Posterior vena cava (tissue), 2 donors: Measurements from ENCODE around the gene DIP2C. TPM values are rescaled to one million over a fixed set of nuclear protein-coding genes. Genes with fewer than 3 reads are reported as not detected.
"Not testable (repeated sequence)": the region's sequence is repeated elsewhere in the genome, so short reads cannot be mapped to it uniquely, and the experiment has no call there.

Source experiments
- DNase-seq: peaks from one replicate; pipeline ENCODE4 v3.0.0-alpha.2; 2020; ENCODE audit warnings: low spot score
- intact Hi-C, 2 donors: fragments of 100-400 bp; cut with DNase I; formaldehyde crosslinking; loops; one replicate each; pipeline versions ENCODE4 v1.14.1 to v1.14.2; 2022 to 2023
- total RNA-seq, 2 donors: library from RNA; stranded (reverse); fragmentation: NEBNext Ultra II Directional; extraction: Animal tissue kit (Norgen Biotek cat#: 25700); gene quantifications; one replicate each; pipeline ENCODE4 v1.2.1, GENCODE V29; 2021
- donor health status: DM: yes; HTN: yes; CAD: no.
- donor health status: DM: yes; HTN: yes; CAD: no.

The DIP2C gene
- total RNA-seq, 2 donors from 2014 or later: 39.3 to 45.6 TPM

DNA sequence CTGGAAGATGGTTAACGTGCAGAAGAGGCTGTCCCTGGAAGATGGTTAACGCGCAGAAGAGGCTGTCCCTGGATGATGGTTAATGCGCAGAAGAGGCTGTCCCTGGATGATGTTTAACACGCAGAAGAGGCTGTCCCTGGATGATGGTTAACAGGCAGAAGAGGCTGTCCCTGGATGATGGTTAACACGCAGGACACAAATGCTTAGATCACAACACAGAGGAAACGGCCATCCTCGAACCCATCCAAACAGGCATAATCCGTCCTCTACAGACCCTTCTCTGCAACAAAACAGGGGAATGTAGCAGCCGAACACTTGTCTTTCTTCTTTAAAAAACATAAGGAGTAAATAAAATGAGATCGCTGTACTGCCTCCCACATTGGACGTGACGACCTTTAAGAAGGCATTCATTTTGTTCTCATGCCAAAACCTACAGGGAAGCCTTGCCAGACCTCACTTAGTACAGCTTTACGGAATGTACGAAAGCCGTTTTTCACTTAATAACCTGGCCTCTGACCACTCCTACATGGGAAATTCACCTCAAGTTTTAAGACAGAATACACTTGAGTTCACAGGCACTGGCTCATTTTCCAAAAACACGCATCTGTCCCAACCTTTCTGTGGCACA lies 309.0 kb downstream of the DIP2C start:
- intact Hi-C loops: no loop called here
- no peak for DNase-seq

DNA sequence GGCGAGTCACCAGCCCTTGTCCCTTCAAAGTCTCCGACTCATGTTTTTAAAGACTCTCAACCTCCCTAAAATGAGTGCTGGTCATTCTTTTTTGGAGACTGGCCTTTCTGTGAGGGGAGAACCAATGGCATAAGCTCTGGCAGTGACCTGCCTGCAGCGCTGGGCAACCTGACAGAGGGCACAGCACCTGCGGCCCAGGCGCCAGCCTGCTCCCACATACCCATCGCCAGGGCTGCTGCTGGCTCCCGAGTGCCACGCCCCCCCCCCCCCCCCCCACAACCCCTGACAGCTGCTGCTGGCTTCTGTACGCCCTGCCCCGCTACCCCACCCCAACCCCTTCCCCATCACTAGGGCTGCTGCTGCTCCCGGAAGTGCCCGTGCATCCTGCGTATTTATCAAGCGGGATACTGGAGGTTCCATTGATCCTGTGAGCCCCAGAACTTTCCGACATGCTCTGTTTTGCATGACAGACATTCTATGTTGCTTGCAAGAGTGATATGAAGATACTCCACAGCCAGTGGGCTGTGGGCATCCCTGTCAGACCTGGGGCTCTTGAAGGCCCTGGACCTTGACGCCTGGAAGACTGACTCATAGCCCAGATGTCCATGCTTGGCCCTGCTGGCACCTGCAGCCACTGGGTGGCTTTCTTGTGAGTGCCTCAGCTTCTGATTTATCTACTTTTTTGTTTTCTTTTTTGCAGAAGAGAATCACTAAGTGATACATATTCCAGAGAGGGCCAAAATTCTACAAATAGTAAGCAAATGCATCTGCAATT lies 310.4 kb downstream of the DIP2C start:
- intact Hi-C loops: no loop called here
- no peak for DNase-seq

DNA sequence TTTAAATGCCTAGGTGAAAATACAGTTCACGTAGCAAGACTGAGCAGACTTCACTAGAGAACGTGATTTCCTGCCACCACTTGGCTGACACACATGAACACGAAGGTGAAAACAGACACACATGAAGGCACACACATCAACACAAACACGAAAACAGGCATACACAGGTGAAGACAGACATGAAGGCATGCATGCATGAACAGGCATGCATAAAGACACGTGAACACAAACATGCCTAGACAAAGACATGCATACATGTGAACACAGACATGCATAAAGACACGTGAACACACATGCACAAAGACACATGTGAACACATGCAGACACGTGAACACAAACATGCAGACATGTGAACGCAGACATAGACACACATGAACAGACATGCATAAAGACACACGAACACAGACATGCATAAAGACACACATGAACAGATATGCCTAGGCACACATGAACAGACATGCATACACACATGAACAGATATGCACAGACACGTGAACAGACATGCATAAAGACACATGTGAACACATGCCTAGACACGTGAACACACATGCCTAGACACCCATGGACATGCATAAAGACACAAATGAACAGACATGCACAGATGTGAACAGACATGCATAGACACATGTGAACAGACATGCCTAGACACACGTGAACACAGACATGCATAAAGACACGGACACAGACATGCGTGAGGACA lies 311.1 kb downstream of the DIP2C start:
- DNase-seq: no peak
- intact Hi-C loops: no loop called here

DNA sequence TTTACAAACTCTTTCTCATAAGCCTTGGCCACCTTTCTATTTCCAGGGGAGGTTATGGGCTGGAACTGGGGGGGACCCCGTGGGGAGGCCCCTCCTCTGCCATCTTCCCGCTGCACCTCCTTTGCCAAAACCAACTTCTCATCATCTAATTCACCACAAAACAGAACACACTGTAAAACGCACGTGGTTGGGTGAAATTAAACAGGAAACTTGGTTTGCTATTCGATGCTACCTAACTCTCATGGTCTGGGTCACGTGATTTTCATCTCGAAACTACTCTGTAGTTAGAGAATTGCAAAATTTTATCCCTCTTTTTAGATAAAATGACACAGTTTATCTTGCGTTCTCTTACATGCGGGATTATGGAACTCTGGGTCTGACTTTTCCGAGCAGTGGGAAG lies 312.2 kb downstream of the DIP2C start:
- intact Hi-C loops: no loop called here
- no peak for DNase-seq

DNA sequence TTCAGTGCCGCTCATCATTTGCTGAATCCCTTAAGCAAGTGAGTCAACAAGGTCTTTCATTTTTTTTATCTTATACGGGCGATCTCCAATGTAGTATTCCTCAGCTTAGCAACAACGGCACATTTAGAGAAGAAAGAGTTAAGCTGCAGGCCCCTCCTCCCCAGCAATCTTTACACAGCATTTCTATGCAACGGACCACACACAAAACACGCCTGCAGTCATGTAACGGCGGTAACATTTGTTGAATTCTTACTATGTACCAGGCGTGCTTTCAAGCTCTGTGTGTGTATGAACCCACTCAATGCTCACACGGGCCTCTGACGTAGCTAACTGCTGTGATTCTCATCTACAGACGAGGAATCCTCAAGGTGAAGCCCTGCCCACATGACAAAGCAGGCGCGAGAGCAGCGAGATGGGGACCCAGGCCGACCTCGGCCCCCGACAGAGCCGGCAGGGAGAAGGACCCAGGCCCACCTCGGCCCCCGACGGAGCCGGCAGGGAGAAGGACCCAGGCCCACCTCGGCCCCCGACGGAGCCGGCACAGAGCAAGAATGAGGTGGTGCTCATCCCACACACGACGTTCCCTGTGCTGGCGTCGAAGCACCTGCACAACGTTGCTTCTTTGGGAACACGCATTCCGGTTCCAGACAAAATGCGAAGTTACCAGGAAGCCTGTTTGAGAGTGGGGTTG lies 313.5 kb downstream of the DIP2C start:
- intact Hi-C loops: no loop called here
- no peak for DNase-seq

DNA sequence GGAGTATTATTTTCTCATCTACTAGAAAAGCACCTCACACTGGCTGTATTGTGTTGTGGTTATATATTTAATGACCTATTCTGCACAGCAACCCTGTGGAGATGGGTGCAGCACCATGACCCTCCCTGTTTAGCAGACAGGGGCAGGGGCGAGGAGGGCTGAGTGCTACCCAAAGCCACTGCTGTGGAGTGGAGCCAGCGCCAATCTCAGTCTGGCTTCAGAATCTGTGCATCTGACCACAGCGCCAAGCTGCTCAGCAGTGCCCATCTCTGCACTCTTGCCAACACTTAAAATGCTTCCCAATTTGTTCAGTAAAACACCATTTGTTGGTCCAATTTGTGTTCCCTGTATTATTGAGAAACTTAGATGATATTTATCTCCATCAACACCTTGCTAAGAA lies 315.1 kb downstream of the DIP2C start:
- intact Hi-C loops: no loop called here
- no peak for DNase-seq

DNA sequence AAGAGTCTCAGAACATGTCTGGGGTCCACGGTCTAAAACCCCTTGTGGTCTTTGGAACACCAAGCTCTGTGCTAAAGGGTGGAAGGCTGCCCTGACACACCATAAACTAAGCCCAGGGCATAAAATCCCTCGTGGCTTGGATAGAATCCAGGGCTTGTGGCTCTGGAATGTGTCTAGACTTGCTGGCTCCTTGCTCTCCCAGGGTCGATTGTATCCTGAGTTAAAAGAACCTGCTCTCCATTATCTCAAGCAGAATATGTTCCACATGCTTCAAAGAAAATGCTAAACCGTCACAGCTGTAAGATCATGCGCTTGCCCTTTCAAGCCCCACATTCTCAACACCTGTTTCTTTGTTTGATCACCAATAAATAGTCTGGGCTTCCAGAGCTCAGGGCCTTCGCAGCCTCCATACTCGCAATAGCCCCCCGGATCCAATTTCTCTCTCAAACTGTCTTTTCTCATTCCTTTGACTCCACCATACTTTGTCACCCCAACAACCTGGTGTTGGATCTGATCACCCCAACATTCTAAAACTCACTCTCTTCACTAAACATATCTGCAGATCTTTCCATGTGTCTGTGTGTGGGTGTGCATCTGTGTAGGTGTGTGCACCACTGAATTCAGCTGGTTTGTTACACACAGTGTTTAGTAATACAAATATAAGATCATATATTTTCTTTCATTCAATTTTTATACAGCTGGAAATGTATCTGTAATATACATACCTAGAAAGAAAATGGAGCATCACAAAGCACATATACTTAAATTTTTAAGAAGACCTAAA lies 315.8 kb downstream of the DIP2C start:
- intact Hi-C loops: no loop called here
- no peak for DNase-seq

DNA sequence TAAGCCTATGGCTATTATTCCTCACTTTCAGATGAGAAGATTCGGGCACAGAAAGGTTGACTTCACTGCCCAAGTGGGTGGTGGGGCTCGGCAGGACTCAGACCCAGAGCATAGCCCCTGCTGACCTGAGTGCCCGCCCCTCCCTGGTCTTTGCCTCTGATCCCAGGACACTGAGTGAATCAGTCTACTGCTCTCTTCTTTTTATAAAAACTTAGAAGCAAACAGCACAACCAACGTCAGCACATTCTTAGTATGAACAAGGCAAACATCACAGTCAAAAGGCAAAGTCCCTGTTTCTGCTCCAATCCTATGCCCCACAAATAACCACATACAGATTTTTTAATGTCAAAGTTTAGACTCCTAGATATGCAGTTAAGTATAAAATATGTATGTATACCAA lies 316.5 kb downstream of the DIP2C start:
- intact Hi-C loops: no loop called here
- peak; percentile 73 for DNase-seq

DNA sequence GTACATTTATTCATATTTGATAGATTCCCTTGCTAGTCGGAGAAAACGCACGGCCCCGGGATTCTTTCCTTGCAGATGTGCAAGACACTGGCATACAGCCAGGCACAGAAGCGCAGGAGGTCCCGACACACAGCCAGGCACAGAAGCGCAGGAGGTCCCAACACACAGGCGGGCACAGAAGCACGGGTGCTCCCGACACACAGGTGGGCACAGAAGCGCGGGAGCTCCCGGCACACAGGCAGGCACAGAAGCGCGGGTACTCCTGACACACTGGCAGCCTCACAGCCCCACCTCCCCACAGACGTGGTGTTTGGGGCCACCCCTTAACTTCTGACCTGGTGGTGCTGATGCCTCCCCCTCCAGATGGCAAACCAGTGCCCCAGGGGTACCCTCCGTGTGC lies 316.9 kb downstream of the DIP2C start:
- peak; percentile 79 for DNase-seq
- intact Hi-C loops: no loop called here

DNA sequence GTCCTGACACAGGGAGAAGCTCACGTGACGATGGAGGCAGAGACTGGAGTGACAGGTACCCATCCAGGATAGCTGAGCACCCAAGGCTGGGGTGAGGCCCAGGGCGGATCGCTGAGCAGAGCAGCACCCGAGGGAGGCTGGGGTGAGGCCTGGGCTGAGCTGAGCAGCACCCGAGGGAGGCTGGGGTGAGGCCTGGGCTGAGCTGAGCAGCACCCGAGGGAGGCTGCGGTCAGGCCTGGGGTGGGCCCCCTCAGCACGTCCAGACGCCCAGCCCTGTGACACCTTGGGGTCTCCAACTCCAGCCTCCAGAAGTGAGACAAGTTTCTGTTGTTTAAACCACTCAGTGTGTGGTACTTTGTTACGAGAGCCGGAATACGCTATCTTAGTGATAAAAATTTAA lies 318.0 kb downstream of the DIP2C start:
- no peak for DNase-seq
- intact Hi-C loops: no loop called here

DNA sequence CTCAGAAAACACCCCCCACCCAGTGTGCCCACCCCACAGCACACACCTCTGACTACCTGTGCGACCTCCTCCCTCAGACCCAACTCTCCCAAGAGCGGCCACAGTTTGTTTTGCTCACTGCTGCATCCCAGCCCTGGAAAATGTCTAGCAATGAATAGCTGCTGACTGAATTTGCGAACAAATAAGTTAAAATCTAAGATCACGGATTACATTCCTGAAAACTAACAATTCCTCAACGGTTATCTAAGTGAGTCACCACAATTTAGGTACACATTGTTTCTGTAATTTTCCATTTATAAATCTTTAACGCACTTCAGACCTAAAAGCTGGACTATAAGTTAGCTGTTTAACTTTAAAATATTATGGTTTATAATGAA lies 319.0 kb downstream of the DIP2C start:
- intact Hi-C loops: no loop called here
- DNase-seq: no peak

DNA sequence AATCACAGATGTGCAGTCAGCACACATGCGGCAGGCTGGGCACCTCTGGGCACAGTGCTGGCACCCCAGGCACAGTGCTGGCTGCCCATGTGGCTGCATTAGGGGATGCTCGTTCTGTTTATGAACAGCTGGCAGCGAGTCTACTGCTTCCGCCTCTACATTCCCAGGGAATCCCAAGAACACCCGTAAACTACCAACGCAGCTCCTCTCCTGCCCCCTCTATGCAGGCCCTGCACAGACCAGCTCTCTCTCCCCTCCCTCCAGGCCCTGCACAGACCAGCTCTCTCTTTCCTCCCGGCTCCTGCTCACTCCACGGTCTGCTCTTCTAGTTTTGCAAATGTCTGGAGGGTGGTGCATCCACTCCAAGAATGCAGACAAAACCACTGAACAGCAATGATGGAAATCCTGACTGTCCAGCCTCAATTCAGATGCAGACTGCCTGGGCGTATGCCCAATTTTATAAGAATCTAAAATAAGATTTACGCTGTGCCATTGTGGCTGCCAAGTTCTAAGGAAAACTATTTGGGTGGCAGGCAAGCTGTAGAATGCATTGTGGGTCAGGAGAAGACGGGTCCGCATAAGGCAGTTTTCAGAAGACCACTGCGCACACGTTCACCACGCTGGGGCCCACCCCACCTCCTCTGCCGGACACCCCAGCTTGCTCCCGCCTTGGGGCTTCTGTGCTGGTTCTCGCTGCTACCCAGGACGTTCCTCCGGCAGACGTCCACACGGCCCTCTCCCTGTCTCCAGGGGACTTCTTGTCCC lies 319.6 kb downstream of the DIP2C start:
- intact Hi-C loops: no loop called here
- no peak for DNase-seq

DNA sequence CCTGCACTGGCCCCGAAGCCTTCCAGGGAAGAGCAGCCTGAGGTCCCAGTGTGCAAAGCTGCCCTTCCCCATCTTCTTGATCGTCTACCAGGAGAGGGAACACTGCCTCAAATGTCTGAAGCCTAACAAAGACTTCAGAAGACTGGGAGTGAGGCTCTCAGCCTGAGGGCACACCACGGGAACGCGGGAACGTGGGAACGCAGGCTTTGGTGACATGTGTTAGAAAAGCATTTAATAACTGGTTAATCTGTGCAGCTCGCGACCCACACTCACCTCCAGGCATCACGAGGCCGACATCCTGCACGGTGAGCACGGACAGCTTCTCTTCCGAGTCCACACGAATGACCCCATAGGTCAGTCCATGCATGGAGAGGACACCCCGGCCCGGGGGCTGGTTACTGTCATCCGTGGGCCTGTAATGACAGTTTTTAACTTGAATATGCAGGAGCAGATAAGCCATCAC lies 320.2 kb downstream of the DIP2C start:
- no peak for DNase-seq
- intact Hi-C loops: no loop called here

DNA sequence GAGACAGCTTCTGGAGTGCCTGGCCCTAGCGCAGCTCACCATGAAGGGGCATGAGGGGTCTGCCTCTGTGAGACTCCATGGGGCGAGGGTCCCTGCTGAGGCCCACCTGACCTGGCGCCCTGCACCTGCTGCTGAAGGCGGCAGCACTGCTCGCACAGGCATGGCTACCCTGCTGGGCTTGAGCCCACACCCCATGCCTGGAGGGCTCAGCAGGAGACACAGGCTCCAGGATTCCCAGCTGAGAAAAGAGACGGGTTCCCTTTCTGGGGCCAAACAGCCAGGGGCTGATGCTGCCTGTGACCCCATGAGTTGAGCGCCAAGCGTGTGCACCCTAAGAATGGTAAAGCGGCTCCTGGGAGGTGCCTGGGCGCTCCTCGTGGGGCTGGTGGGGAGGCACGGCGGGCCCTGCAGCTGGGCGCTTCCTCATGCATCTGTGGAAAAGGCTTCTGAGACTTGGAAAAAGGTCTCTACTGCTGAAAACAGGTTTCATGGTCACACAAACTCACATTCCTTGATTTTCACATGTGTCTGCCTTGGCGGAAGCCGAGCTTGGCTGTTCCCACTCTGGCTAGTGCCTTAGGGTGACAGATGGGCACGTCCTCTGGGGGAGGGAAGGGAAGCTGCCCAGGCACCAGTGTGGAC lies 320.8 kb downstream of the DIP2C start:
- no peak for DNase-seq
- intact Hi-C loops: no loop called here

DNA sequence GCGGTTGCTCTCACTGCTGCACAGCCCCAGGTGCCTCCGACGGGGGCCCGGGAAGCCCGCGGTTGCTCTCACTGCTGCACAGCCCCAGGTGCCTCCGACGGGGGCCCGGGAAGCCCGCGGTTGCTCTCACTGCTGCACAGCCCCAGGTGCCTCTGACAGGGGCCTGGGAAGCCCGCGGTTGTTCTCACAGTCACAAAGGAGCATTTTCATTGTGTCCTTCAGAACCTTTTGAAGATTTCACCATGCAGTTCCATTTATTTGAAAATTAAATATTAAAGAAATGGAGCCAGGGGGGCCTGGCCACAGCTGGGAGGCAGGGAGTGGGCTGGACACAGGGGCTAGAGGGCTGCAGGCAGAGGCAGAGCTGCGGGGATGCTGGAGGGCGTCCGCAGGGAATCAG lies 321.4 kb downstream of the DIP2C start:
- DNase-seq, intact Hi-C loops: not testable (repeated sequence)

DNA sequence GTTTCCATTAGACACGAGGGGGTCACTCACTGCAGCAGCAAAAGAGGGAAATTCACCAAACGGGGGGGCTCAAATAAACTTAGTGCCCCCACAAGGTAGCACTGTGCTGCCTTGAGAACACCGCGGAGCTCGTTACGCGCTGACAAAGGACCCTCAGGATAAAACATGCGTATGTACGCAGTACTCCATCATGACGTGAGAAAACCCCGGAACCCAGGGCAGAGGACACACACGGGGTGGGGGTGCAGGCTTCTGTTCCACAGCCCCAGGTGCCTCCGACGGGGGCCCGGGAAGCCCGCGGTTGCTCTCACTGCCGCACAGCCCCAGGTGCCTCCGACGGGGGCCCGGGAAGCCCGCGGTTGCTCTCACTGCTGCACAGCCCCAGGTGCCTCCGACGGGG lies 321.8 kb downstream of the DIP2C start:
- no peak for DNase-seq
- intact Hi-C loops: no loop called here

DNA sequence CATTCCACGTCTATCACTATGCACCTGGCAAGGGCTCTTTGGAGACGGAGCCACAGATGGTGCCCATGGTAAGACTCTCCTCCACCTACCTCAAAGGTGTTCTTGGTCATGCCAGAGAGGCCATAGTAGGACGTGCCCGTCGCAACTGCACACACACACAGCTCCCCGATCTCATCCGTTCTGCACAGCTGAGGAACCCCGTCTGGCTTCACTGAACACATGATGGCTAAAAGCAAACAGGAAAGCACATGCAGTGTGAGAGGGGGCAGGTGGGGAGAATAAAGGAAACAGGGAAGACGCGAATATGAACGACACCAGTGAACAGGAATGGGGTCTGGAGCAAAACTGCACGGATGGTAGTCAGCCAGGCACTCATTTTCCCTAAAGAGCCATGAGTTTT lies 323.3 kb downstream of the DIP2C start:
- intact Hi-C loops: no loop called here

DNA sequence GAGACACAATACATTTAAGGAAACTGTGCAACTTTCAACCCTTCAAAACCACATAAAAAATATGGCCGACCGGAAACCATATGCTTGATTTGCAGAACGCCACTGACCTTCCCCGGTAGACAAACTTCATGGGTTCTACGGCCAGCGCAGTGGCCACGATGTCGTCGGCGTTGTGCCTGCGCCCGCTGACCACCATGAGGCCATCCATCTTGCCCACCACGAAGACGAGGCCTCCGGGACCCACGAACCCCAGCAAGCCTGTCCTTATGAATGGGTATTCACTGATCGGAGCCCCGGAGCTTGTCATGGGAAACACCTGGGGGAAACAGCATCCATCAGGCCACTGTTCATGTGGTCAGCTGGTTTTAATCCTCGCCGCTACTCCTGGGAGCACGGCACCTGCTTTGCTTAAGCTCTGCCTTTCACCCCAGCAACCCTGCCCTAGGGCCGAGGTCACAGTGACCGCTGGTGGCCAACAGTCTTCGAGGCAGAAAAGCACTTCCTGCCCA lies 325.1 kb downstream of the DIP2C start:
- intact Hi-C loops: no loop called here
- DNase-seq: no peak

More for the DNA sequence above, 323.3 kb downstream of the DIP2C start:
- no peak for DNase-seq
